Head of caudate nucleus (tissue), 42 donors: ENCODE data around the gene TMEM182.

Source experiments
- DNase-seq, 42 donors: peaks; one replicate each; pipeline versions ENCODE4 v3.0.0 to v3.0.0-alpha.2; 2020 to 2021; ENCODE audit warnings: mixed read lengths in 7 of 42
- intact Hi-C: fragments of 100-400 bp; cut with DNase I; formaldehyde crosslinking; loops from one replicate; pipeline ENCODE4 v1.15.0; 2022

TMEM182 gene

DNA sequence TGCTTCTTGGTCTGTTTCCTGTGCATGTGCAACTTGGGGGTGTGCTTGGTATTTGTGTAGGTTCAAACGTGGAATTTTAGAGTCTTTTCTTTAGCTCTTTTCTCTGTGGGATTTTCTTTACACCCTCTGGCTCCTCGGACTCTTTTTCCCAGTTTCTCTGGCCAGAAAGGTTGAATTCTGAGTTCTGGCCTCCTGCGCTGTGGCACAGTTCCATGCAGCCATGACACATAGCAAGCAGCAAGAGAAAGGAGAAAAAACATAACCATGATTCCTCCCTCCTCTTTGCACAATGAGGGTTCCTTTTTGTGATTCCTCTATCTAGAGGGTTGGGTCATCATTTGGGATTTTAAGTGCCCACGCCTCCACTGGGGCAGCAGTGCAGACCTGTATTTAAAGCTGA lies 33.8 kb downstream of the TMEM182 start:
- DNase-seq: no peak
- intact Hi-C loops: no loop called here

- no peak for DNase-seq
- intact Hi-C loops: no loop called here
These were observed 34.5 kb downstream of the TMEM182 start for GRCh38 chr2:102796337-102796736.

DNA sequence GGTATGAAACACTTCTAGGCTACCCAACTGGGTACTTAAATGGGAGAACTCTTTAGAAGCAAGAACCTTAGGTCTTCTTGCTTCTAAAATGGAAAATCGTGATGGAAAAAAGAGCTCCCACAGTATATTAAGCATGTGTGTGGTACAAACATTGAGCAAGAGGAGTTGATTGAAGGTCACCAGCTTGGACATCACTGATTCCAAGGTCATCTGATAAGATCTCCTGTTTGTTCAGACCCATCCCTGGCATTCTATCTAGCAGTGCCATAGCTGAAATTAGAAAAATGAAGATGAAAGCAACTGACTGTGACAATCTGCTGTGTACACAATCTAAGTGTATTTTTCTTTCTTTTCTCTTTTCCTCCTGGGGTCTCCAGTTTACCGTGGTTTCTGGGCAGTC lies 35.7 kb downstream of the TMEM182 start:
- intact Hi-C loops: no loop called here
- no peak for DNase-seq

GRCh38 chr2:102798181-102798580 lies 36.4 kb downstream of the TMEM182 start:
- intact Hi-C loops: no loop called here
- no peak for DNase-seq

DNA sequence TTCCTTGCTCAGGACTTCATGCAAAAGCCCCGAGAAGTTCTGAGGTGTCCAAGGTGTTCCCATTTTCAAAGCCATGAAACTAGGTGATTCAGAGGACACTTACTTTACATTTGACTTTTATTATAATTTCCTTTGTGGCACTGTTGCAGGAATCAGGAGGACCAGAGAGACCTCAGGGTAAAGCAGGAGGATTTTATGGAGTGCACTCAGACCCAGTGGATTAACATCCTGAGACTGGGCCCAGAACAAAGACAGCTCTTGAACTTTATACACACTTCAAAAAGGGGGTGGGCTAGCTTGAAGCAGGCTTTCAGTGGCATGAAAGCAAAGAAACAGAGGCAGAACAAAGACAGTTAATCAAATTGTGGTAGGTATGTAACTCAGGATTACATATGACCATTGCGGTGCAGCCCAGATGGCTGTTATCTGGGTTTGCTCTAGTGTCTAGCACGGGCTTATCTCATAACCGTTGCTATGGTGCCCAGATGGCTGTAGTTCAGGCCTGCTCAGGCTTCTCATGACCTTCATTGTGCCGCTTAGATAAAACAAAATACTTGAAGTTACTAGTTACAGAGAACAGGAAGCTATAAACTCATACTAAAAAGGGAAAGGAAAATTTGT lies 39.4 kb downstream of the TMEM182 start:
- intact Hi-C loops: no loop called here
- DNase-seq: no peak

- DNase-seq: no peak
- intact Hi-C loops: no loop called here
These were observed 40.2 kb downstream of the TMEM182 start for GRCh38 chr2:102801858-102802699.

DNA sequence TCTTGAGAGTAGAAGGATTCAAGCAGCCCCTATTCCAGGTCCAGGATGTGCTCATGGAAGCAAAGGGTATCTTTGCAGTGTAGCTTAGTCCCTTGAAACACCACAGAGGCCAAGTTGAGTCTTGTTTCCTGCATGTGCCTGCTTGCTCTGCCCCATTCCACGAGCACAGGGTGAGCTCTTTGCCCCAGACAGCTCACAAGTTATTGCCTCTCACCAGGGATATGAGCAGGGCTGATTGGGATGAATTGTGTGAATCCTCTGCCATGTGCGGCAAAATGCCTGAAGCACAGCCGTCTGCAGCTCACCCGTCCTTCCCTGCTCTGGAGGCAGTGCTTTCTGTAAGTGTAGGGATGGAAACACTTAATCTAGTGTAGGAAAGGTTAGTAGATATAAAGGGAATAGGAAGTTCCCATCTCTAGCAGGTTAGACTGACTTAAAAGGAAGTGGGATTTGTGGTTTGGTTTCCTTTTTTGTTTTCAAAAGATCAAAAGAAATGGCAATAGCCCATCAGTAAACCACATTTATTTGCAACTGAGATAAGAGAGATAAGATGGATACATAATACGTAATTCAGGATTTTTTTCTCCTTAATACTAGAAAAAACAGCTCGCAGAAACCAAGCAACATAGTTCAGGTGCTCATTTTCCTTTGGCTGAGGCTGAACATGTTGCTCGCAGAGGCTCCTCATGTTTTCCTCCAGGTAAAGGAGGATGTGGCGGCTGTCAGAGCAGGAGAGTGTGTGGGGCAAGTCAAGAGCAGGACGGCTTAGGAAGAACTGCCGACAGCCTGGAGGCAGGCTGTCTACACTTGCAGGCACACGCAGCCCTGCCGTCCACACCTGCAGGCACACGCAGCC lies 41.4 kb downstream of the TMEM182 start:
- intact Hi-C loops: no loop called here
- DNase-seq: no peak

- no peak for DNase-seq
These were observed 42.0 kb downstream of the TMEM182 start for GRCh38 chr2:102803897-102804217.

GRCh38 chr2:102806250-102806837 lies 44.5 kb downstream of the TMEM182 start:
- intact Hi-C loops: no loop called here
- DNase-seq: peak in 41 of 42 donors; percentile 22 to 84 (median 63)

More at GRCh38 chr2:102803897-102804217, 42.0 kb downstream of the TMEM182 start:
- intact Hi-C loops: no loop called here

GRCh38 chr2:102809291-102810189 lies 47.7 kb downstream of the TMEM182 start:
- intact Hi-C loops: no loop called here
- no peak for DNase-seq

- intact Hi-C loops: no loop called here
- DNase-seq: no peak
These were observed 53.5 kb downstream of the TMEM182 start for GRCh38 chr2:102815285-102815684.

DNA sequence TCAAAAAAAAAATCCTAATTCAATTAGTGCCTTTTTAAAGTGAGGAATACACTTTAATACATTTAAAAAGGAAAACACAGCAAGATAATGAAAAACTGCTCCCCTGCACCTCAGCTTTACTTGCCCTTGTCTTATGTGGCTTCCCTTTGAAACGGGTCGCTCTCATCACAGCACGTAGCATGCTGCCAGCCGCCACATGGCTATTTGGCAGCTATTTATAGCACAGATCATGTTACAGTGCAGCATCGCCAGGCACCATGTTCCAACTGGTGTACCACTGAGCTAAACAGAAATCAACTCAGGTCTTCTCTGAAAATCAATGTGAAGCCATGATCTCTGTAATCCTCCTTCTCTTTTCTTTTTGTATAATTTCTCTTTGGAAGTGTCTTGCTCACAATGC lies 65.1 kb downstream of the TMEM182 start:
- peak in 3 of 42 donors; percentile 13 to 23 (median 13) for DNase-seq

GRCh38 chr2:102832789-102833188 lies 71.0 kb downstream of the TMEM182 start:
- intact Hi-C loops: no loop called here
- DNase-seq: no peak

More for the DNA sequence above, 65.1 kb downstream of the TMEM182 start:
- intact Hi-C loops: no loop called here

DNA sequence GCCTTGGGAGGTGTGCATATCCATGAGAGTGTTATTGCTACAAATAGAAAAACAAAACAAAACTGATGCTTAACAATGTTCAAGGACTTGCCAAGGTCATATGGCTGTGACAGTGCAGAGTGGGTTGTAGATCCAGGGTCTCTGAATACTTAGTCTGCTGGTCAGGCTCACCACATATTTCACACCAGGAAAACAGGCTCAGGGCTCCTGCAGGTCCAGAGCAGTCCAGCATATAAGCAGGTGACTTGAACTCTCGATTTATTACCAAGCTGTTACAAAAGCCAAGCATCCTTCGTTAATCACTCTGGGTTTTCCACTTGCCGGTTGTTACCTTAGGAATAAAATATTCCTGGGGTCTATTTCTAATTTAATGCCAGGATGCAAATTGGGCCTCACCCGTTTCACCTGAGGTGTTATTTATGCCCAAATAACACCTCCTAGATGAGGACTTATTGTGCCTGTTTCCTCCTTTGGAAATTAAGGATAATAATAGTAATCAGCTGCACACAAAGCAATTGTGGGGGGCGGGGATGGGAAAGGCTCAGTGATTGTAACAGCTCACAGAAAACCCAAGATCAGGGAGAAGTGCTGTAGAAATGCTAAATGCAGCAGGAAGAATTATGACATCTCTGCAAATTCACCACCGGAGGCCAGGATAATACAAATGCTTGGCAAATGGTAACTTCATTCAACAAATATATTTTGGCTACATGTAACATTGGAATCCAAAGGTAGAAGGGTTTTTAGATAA lies 72.9 kb downstream of the TMEM182 start:
- intact Hi-C loops: no loop called here

DNA sequence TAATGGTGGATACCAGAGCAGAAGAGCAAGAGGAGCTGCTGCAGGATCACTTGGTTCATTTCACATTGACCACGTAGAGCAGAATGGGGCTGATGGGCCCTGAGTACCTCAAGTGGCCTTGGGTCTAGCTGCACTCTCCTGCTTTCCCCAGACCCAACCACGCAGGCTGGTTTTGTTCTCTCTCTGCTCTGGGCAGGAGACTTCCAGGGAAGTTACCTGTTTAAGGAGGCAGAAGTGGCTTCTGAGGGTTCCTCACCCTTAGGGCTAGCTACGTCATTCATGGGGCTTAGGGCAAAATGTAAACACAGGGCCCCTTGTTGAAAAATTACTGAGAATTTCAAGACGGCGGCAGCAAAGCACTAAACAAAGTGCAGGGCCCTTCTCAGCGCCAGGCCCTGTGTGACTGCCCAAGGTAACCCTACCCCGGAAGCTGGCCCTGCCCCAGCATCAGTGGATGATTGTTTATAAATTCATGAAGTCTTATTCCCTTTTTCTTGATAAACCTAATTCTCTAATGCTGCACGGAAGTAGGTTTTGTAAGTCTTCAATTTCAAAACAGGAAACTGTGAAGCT lies 75.9 kb downstream of the TMEM182 start:
- intact Hi-C loops: no loop called here
- DNase-seq: no peak

More for the DNA sequence above, 72.9 kb downstream of the TMEM182 start:
- no peak for DNase-seq

DNA sequence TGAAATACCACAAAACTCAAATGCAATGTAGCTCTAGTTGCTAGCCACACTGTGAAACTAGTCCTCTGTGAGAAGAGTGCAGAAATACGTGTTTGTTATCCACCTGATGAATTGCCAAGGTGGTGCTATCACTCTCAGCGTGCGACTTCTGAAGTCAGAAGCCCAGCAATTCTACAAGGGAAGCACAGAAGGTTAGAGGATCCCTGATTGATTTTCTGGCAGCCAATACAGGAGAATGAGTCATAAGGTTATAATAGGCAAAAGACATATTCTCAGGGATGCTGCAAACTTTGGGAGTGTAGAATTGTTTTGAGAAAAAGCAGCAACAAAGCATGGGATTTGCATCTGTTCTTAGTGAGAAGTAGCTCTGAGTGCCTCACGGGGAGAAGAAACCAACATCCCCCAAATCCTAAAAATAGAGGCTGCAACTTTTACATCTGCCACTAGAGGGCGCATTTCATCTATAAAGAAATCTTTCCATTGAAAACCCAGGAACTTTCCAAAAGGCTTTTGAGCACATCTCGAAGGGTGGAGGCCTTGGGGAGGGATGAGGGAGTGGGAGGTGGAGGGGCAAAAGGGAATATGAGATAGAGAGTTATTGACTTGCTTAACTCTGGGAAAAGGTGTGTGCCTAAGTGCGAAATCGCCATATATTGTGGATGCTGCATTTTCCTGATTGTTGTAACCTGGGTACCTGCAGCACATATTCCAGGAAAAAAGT lies 78.0 kb downstream of the TMEM182 start:
- intact Hi-C loops: no loop called here
- DNase-seq: peak in 33 of 42 donors; percentile 19 to 85 (median 54)
